ENCODE measurements around the gene KRT9.

DNA sequence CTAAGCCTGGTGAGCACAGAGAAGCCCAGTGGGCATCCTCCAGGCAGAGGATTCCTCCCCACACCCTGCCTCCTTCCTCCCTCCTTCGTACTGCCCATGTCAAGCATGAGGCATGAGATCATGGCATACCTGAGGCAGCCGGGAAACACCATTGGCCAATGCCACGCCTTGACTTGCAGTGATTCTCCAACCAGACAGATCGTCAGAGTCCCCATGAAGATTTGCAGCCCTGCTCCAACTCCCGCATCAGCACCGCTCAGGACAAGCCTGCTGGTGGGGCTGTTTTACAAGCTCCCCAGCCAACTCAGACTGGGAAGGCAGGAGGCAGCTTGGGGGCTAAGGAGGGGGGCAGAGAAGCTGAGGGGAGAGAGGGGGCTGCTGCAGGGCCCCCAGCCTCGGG is 43.6 kb upstream of the KRT9 start:
- TF ChIP-seq, protein P1, sequence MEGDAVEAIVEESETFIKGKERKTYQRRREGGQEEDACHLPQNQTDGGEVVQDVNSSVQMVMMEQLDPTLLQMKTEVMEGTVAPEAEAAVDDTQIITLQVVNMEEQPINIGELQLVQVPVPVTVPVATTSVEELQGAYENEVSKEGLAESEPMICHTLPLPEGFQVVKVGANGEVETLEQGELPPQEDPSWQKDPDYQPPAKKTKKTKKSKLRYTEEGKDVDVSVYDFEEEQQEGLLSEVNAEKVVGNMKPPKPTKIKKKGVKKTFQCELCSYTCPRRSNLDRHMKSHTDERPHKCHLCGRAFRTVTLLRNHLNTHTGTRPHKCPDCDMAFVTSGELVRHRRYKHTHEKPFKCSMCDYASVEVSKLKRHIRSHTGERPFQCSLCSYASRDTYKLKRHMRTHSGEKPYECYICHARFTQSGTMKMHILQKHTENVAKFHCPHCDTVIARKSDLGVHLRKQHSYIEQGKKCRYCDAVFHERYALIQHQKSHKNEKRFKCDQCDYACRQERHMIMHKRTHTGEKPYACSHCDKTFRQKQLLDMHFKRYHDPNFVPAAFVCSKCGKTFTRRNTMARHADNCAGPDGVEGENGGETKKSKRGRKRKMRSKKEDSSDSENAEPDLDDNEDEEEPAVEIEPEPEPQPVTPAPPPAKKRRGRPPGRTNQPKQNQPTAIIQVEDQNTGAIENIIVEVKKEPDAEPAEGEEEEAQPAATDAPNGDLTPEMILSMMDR (IDR thresholded peaks at IDR 0.05): no peak
- TF ChIP-seq EP300 (IDR thresholded peaks at IDR 0.05): no peak
- TF ChIP-seq POLR2AphosphoS5 (IDR thresholded peaks at IDR 0.05): no peak

Data from upper lobe of left lung (tissue), 4 donors.